Keratinocyte (primary cell): ENCODE data around the gene FAM13B.

ENCODE experiments used
- EZH2 ChIP-seq: IDR thresholded peaks from one replicate; pipeline ENCODE4 v1.6.1; 2012; ENCODE audit warnings: inconsistent platforms, mild to moderate bottlenecking, low read length, moderate library complexity
- TF ChIP-seq, protein P1 (sequence below), 3 experiments: IDR thresholded peaks in 1 of 3; conservative IDR thresholded peaks in 1 of 3; optimal IDR thresholded peaks in 1 of 3; 2 replicates in 2 of 3; 3 replicates in 1 of 3; pipeline versions ENCODE3 to v1.5.1; 2011; ENCODE audit warnings: low read length in 3 of 3, mild to moderate bottlenecking in 3 of 3, moderate library complexity in 2 of 3, control low read depth in 1 of 3, inconsistent platforms in 1 of 3; ENCODE audit not compliant: insufficient read depth in 2 of 3; ENCODE audit errors: extremely low read depth in 1 of 3

DNA sequence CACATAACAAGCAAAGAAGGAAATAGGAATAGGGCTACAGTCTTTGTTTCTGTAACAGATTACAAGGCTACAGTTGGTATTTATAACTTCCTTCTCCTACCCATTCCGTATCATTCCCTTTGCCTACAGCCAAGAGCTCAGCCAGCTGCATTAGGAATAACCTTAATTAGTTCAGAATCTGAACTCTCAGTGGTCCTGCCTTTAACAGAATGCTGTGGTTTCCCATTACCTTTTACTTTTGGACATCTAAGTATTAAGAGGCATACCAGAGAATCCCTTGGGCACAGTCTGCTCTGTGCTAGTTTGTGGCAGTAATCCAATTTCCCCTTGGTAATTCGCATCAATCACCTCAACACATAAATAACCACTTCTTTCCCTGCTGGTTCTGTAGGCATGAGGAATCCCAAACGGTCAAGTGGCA is 99.4 kb downstream of the FAM13B start:
- TF ChIP-seq, protein P1, sequence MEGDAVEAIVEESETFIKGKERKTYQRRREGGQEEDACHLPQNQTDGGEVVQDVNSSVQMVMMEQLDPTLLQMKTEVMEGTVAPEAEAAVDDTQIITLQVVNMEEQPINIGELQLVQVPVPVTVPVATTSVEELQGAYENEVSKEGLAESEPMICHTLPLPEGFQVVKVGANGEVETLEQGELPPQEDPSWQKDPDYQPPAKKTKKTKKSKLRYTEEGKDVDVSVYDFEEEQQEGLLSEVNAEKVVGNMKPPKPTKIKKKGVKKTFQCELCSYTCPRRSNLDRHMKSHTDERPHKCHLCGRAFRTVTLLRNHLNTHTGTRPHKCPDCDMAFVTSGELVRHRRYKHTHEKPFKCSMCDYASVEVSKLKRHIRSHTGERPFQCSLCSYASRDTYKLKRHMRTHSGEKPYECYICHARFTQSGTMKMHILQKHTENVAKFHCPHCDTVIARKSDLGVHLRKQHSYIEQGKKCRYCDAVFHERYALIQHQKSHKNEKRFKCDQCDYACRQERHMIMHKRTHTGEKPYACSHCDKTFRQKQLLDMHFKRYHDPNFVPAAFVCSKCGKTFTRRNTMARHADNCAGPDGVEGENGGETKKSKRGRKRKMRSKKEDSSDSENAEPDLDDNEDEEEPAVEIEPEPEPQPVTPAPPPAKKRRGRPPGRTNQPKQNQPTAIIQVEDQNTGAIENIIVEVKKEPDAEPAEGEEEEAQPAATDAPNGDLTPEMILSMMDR (optimal IDR thresholded peaks at IDR 0.05 in 1 of 3, IDR thresholded peaks at IDR 0.05 in 1 of 3, conservative IDR thresholded peaks at IDR 0.05 in 1 of 3; ENCODE audit: extremely low read depth in 1 of 3, insufficient read depth in 2 of 3, low read length in 3 of 3) = no peak
- no peak for TF ChIP-seq EZH2
